Coronary artery (tissue), 2 donors: ENCODE measurements around the gene PCIF1.
A peak's percentile ranks its signal among the peaks of the same experiment; 100 is the strongest.

Experiments used
- DNase-seq: peaks from one replicate; pipeline ENCODE4 v3.0.0-alpha.2; 2017; ENCODE audit warnings: low spot score
- H3K27ac ChIP-seq, 2 donors: fragments of 200-600 bp; sonication (generic); one replicate each; pipeline ENCODE4 v1.5.1; 2016 to 2019
- H3K4me3 ChIP-seq: fragments of 200-600 bp; sonication (generic); 2 replicates; pipeline ENCODE4 v1.5.1; 2016; ENCODE audit warnings: mild to moderate bottlenecking, moderate library complexity
- CTCF ChIP-seq: fragments of 200-600 bp; sonication (generic); IDR thresholded peaks from one replicate; pipeline ENCODE4 v1.5.1; 2019; ENCODE audit warnings: antibody characterized with exemption

The PCIF1 gene

GRCh38 chr20:45910670-45911485 is 23.6 kb upstream of the PCIF1 start:
- DNase-seq: peak; percentile 99
- Histone ChIP-seq H3K4me3 (peak overlapping the region; percentile 74), H3K27ac (peak overlapping the region; percentile 40 to 89)
- TF ChIP-seq CTCF: no peak

DNA sequence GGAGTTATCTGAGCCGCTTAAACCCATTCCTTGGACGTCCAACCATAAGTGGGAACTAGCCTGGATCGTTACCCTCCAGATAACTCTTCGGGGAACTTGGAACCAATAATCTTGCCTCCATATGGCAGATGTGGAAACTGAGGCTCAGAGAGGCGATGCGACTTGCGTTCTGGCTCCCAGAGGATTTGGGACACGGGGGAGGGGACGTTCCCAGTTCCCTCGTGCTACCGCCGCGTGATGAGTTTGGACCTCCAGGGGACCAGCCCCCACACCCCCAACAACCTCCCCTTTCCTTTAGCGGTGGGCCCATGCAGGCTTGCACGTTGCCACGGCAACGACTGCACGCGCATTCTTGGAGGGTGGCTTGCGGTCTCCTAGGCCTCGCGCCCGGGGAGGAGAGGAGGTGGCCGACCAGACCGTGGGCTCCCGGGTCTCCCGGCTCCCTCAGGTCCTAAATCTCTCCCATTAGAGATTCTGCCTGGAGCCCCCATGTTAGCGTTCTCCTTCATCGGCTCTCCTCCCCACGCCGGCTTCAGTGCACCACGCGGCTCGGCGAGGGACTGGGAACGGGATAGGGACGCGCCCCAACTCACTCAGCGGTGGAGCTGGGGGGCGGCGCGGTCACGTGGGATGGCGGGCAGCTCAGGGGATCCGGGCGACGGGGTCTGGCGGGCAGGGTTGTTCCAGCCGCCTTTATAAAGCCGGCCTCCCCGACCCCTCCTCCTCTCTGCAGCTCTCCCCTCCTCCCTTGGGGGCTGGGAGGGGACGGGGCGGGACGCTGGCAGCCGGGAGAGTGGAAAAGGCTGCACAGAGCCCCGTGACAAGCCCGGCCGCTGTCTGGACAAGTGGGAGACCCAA is 22.8 kb upstream of the PCIF1 start, which contains the start of gene PLTP:
TSS of gene PLTP (minus strand) at position 670 of the 858 bp plus-strand sequence. CDS start 703 bp downstream, outside the sequence.
- TF ChIP-seq CTCF: no peak

DNA sequence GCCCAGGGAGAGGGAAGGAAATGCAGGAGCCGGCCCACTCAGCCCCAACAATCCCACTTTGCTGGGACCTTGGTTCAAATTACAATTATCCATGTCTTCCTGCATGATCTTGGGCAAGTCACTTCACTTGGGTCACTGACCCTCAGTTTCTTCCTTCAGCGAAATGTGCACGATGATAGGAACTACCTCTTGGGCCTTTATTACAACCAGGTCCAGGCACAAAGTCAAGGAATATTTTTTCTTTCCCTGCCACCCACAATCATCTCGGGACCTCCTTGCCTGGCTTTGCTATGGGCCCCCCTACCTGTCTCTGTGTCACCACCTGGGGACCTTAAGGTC is 22.2 kb upstream of the PCIF1 start:
- peak overlapping the region; percentile 74 for H3K4me3 ChIP-seq
- no peak for TF ChIP-seq CTCF
- peak overlapping the region; percentile 40 to 89 for H3K27ac ChIP-seq
- DNase-seq: no peak

More for the DNA sequence above, 22.8 kb upstream of the PCIF1 start, which contains the start of gene PLTP:
- H3K27ac ChIP-seq: peak within 1 kb of the TSS; percentile 40 to 89
- peak within 1 kb of the TSS; percentile 74 for H3K4me3 ChIP-seq
- peak; percentile 84 for DNase-seq

- H3K27ac ChIP-seq: peak overlapping the region in 1 of 2 donors; percentile 89
- DNase-seq: no peak
- no peak overlapping the region for H3K4me3 ChIP-seq
- no peak for TF ChIP-seq CTCF
Observed at GRCh38 chr20:45913116-45913515, 21.4 kb upstream of the PCIF1 start.

GRCh38 chr20:45917790-45918141 is 16.7 kb upstream of the PCIF1 start:
- TF ChIP-seq CTCF: no peak
- no peak for DNase-seq
- no peak overlapping the region for H3K4me3 ChIP-seq
- H3K27ac ChIP-seq: peak overlapping the region; percentile 19 to 85

GRCh38 chr20:45918182-45918737 is 16.2 kb upstream of the PCIF1 start:
- TF ChIP-seq CTCF: no peak
- H3K27ac ChIP-seq: peak overlapping the region; percentile 19 to 85
- DNase-seq: no peak

More at GRCh38 chr20:45918182-45918737, 16.2 kb upstream of the PCIF1 start:
- H3K4me3 ChIP-seq: no peak overlapping the region
